ENCODE data around the gene PRKCQ. TPM values are rescaled to one million over a fixed set of nuclear protein-coding genes. Genes with fewer than 3 reads are reported as not detected.

PRKCQ gene
- polyA plus RNA-seq, 1 donor, result 22.7 TPM

- DNase-seq, result no peak
Observed at GRCh38 chr10:6404127-6405072, 175.7 kb downstream of the PRKCQ start.

- DNase-seq, result no peak
Observed at GRCh38 chr10:6402960-6403359, 177.1 kb downstream of the PRKCQ start.

- no peak for DNase-seq
Observed at GRCh38 chr10:6402349-6402709, 177.7 kb downstream of the PRKCQ start.

GRCh38 chr10:6401558-6402348, 178.3 kb downstream of the PRKCQ start:
- DNase-seq, result peak; percentile 84

- DNase-seq, result no peak
Observed at GRCh38 chr10:6400821-6401465, 179.1 kb downstream of the PRKCQ start.

GRCh38 chr10:6400331-6400730, 179.7 kb downstream of the PRKCQ start:
- no peak for DNase-seq

GRCh38 chr10:6399879-6400278, 180.2 kb downstream of the PRKCQ start:
- DNase-seq, result no peak

- DNase-seq, result no peak
Observed at GRCh38 chr10:6399231-6399741, 180.8 kb downstream of the PRKCQ start.

GRCh38 chr10:6398399-6398798, 181.7 kb downstream of the PRKCQ start:
- no peak for DNase-seq

GRCh38 chr10:6396652-6397051, 183.4 kb downstream of the PRKCQ start:
- no peak for DNase-seq

GRCh38 chr10:6396226-6396625, 183.8 kb downstream of the PRKCQ start:
- DNase-seq, result no peak

GRCh38 chr10:6395606-6396005, 184.5 kb downstream of the PRKCQ start:
- no peak for DNase-seq

- no peak for DNase-seq
Observed at GRCh38 chr10:6394084-6394483, 186.0 kb downstream of the PRKCQ start.

GRCh38 chr10:6393168-6393567, 186.9 kb downstream of the PRKCQ start:
- DNase-seq, result no peak

- DNase-seq, result no peak
Observed at GRCh38 chr10:6390213-6390845, 189.7 kb downstream of the PRKCQ start.

- DNase-seq, result no peak
Observed at GRCh38 chr10:6388261-6388893, 191.7 kb downstream of the PRKCQ start.

- no peak for DNase-seq
Observed at GRCh38 chr10:6386960-6387359, 193.1 kb downstream of the PRKCQ start.

GRCh38 chr10:6386346-6386745, 193.7 kb downstream of the PRKCQ start:
- DNase-seq, result no peak

GRCh38 chr10:6385665-6386064, 194.4 kb downstream of the PRKCQ start:
- DNase-seq, result no peak

GRCh38 chr10:6384847-6385246, 195.2 kb downstream of the PRKCQ start:
- DNase-seq, result no peak

GRCh38 chr10:6384031-6384430, 196.0 kb downstream of the PRKCQ start:
- DNase-seq, result no peak
